ENCODE results near the gene CECR2.

CECR2 gene
- long read RNA-seq, result 0 reads

DNA sequence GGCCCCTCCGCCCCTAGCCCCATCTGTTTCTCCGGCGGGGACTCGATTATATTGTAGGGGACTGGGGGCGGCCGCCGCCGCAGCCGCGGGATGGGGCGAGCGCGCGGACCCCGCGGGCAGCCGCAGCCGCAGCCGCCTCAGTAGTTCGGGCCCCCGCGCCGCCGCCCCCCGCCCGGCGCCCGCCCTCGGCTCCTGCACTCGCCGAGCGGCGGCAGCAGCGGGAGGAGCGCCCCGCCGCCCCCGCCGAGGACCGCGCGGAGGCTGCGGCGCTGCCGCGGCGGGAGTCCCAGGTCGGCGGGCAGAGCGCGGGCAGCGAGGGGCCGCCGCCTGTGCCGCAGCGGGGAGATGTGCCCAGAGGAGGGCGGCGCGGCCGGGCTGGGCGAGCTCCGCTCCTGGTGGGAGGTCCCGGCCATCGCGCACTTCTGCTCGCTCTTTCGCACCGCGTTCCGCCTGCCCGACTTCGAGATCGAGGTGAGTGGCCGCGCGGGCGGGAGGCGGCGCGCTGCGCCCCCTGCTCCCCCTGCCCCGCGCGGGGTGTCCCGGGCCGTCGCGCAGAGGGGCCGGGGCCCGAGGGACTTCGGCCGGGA lies at the start of gene CECR2:
Gene CECR2 (plus strand): TSS at position 22 of the 587 bp plus-strand sequence. CDS start 324 bp downstream, at position 346.
- no peak within 1 kb of the TSS for H3K27ac ChIP-seq (replicated peaks)
- peaks cover 53% of the 10 kb centered on the region for H3K27me3 ChIP-seq (ENCODE audit: insufficient read depth, poor library complexity, severe bottlenecking)
- peak within 1 kb of the TSS; percentile 31 for H3K4me3 ChIP-seq (replicated peaks; ENCODE audit: insufficient read depth, low read length)
- no peak for TF ChIP-seq GABPA (IDR thresholded peaks at IDR 0.05; ENCODE audit: low read depth)
- DNase-seq (ENCODE audit: low read depth in 1 of 2, low spot score in 1 of 2), result peak in 1 of 2 experiments; percentile 16

GRCh38 chr22:17319546-17319945 lies 49.7 kb upstream of the CECR2 start:
- TF ChIP-seq POLR2AphosphoS5 (IDR thresholded peaks at IDR 0.05; ENCODE audit: low read depth), result no peak
- TF ChIP-seq, protein P1, sequence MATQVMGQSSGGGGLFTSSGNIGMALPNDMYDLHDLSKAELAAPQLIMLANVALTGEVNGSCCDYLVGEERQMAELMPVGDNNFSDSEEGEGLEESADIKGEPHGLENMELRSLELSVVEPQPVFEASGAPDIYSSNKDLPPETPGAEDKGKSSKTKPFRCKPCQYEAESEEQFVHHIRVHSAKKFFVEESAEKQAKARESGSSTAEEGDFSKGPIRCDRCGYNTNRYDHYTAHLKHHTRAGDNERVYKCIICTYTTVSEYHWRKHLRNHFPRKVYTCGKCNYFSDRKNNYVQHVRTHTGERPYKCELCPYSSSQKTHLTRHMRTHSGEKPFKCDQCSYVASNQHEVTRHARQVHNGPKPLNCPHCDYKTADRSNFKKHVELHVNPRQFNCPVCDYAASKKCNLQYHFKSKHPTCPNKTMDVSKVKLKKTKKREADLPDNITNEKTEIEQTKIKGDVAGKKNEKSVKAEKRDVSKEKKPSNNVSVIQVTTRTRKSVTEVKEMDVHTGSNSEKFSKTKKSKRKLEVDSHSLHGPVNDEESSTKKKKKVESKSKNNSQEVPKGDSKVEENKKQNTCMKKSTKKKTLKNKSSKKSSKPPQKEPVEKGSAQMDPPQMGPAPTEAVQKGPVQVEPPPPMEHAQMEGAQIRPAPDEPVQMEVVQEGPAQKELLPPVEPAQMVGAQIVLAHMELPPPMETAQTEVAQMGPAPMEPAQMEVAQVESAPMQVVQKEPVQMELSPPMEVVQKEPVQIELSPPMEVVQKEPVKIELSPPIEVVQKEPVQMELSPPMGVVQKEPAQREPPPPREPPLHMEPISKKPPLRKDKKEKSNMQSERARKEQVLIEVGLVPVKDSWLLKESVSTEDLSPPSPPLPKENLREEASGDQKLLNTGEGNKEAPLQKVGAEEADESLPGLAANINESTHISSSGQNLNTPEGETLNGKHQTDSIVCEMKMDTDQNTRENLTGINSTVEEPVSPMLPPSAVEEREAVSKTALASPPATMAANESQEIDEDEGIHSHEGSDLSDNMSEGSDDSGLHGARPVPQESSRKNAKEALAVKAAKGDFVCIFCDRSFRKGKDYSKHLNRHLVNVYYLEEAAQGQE (IDR thresholded peaks at IDR 0.05; ENCODE audit: insufficient replicate concordance, low read depth), result no peak
- no peak for TF ChIP-seq GABPA (IDR thresholded peaks at IDR 0.05; ENCODE audit: low read depth)
- TF ChIP-seq, protein P2, sequence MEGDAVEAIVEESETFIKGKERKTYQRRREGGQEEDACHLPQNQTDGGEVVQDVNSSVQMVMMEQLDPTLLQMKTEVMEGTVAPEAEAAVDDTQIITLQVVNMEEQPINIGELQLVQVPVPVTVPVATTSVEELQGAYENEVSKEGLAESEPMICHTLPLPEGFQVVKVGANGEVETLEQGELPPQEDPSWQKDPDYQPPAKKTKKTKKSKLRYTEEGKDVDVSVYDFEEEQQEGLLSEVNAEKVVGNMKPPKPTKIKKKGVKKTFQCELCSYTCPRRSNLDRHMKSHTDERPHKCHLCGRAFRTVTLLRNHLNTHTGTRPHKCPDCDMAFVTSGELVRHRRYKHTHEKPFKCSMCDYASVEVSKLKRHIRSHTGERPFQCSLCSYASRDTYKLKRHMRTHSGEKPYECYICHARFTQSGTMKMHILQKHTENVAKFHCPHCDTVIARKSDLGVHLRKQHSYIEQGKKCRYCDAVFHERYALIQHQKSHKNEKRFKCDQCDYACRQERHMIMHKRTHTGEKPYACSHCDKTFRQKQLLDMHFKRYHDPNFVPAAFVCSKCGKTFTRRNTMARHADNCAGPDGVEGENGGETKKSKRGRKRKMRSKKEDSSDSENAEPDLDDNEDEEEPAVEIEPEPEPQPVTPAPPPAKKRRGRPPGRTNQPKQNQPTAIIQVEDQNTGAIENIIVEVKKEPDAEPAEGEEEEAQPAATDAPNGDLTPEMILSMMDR (IDR thresholded peaks at IDR 0.05; ENCODE audit: insufficient read depth, low read length), result no peak
- TF ChIP-seq SPI1 (IDR thresholded peaks at IDR 0.05; ENCODE audit: borderline replicate concordance, low read depth), result no peak
- no peak for DNase-seq (ENCODE audit: low read depth in 1 of 2, low spot score in 1 of 2)
- Histone ChIP-seq H3K27ac (replicated peaks) (no peak overlapping the region), H3K27me3 (ENCODE audit: insufficient read depth, poor library complexity, severe bottlenecking) (no peaks in the 10 kb centered on the region), H3K4me3 (replicated peaks; ENCODE audit: insufficient read depth, low read length) (no peak overlapping the region)

- no peaks in the 10 kb centered on the region for H3K27me3 ChIP-seq (ENCODE audit: insufficient read depth, poor library complexity, severe bottlenecking)
- TF ChIP-seq, protein P1 (IDR thresholded peaks at IDR 0.05; ENCODE audit: insufficient replicate concordance, low read depth), result no peak
- TF ChIP-seq SPI1 (IDR thresholded peaks at IDR 0.05; ENCODE audit: borderline replicate concordance, low read depth), result no peak
- TF ChIP-seq, protein P2 (IDR thresholded peaks at IDR 0.05; ENCODE audit: insufficient read depth, low read length), result no peak
- TF ChIP-seq GABPA (IDR thresholded peaks at IDR 0.05; ENCODE audit: low read depth), result no peak
- no peak for TF ChIP-seq POLR2AphosphoS5 (IDR thresholded peaks at IDR 0.05; ENCODE audit: low read depth)
- no peak for DNase-seq (ENCODE audit: low read depth in 1 of 2, low spot score in 1 of 2)
- no peak overlapping the region for H3K27ac ChIP-seq (replicated peaks)
- H3K4me3 ChIP-seq (replicated peaks; ENCODE audit: insufficient read depth, low read length), result no peak overlapping the region
Observed at GRCh38 chr22:17322511-17322910, 46.7 kb upstream of the CECR2 start.

- no peak overlapping the region for H3K27ac ChIP-seq (replicated peaks)
- no peaks in the 10 kb centered on the region for H3K27me3 ChIP-seq (ENCODE audit: insufficient read depth, poor library complexity, severe bottlenecking)
- H3K4me3 ChIP-seq (replicated peaks; ENCODE audit: insufficient read depth, low read length), result no peak overlapping the region
- no peak for DNase-seq (ENCODE audit: low read depth in 1 of 2, low spot score in 1 of 2)
- no peak for TF ChIP-seq POLR2AphosphoS5 (IDR thresholded peaks at IDR 0.05; ENCODE audit: low read depth)
- TF ChIP-seq, protein P1 (IDR thresholded peaks at IDR 0.05; ENCODE audit: insufficient replicate concordance, low read depth), result no peak
- TF ChIP-seq GABPA (IDR thresholded peaks at IDR 0.05; ENCODE audit: low read depth), result no peak
- TF ChIP-seq, protein P2 (IDR thresholded peaks at IDR 0.05; ENCODE audit: insufficient read depth, low read length), result no peak
- no peak for TF ChIP-seq SPI1 (IDR thresholded peaks at IDR 0.05; ENCODE audit: borderline replicate concordance, low read depth)
Observed at GRCh38 chr22:17331690-17332089, 37.6 kb upstream of the CECR2 start.
